ENCODE results near the gene CD93. TPM values are rescaled to one million over a fixed set of nuclear protein-coding genes. Genes with fewer than 3 reads are reported as not detected.
A peak's percentile ranks its signal among the peaks of the same experiment; 100 is the strongest.

CD93 gene
- total RNA-seq, 6 experiments from 2014 or later, result 3.9 to 21.5 (median 9.2) TPM

GRCh38 chr20:23103284-23104018 lies 17.3 kb upstream of the CD93 start:
- no peaks in the 10 kb centered on the region for H3K4me1 ChIP-seq
- no peaks in the 10 kb centered on the region for H3K9me3 ChIP-seq
- ATAC-seq (peak; percentile 24 to 49 (median 40)), DNase-seq (peak in 1 of 3 donors; percentile 10)
- intact Hi-C loops (cut with DNase I), result no loop called here
- H3K36me3 ChIP-seq, result no peaks in the 10 kb centered on the region
- no peak overlapping the region for H3K4me3 ChIP-seq
- H3K27me3 ChIP-seq, result no peaks in the 10 kb centered on the region
- 50% methylated on average over 8 of the region's 11 CpGs for WGBS (ENCODE audit: insufficient coverage, low coverage, low lambda C conversion rate, missing lambda C conversion rate)
- H3K27ac ChIP-seq, result peak overlapping the region in 2 of 3 donors; percentile 10 to 72
- no peak for TF ChIP-seq CTCF (IDR thresholded peaks at IDR 0.05)
- no peak for TF ChIP-seq POLR2A (IDR thresholded peaks at IDR 0.05)

GRCh38 chr20:23101696-23102406 lies 15.7 kb upstream of the CD93 start:
- Histone ChIP-seq H3K4me1 (no peaks in the 10 kb centered on the region), H3K4me3 (no peak overlapping the region), H3K9me3 (no peaks in the 10 kb centered on the region), H3K36me3 (no peaks in the 10 kb centered on the region), H3K27ac (no peak overlapping the region), H3K27me3 (no peaks in the 10 kb centered on the region)
- TF ChIP-seq CTCF (IDR thresholded peaks at IDR 0.05), result no peak
- intact Hi-C loops (cut with DNase I), result no loop called here
- ATAC-seq (no peak), DNase-seq (no peak)
- 54% methylated on average over 3 of the region's 5 CpGs for WGBS (ENCODE audit: insufficient coverage, low coverage, low lambda C conversion rate, missing lambda C conversion rate)

- DNase-seq (no peak), ATAC-seq (no peak)
- Histone ChIP-seq H3K9me3 (no peaks in the 10 kb centered on the region), H3K36me3 (no peaks in the 10 kb centered on the region), H3K4me1 (no peaks in the 10 kb centered on the region), H3K4me3 (no peak overlapping the region), H3K27ac (no peak overlapping the region), H3K27me3 (no peaks in the 10 kb centered on the region)
- intact Hi-C loops (cut with DNase I), result no loop called here
- TF ChIP-seq CTCF (IDR thresholded peaks at IDR 0.05), result no peak
- no peak for TF ChIP-seq POLR2A (IDR thresholded peaks at IDR 0.05)
These were observed 14.6 kb upstream of the CD93 start for GRCh38 chr20:23100720-23101107.

GRCh38 chr20:23099791-23100719 lies 13.9 kb upstream of the CD93 start:
- Histone ChIP-seq H3K4me1 (no peaks in the 10 kb centered on the region), H3K9me3 (no peaks in the 10 kb centered on the region), H3K27ac (no peak overlapping the region), H3K27me3 (no peaks in the 10 kb centered on the region), H3K36me3 (no peaks in the 10 kb centered on the region), H3K4me3 (no peak overlapping the region)
- WGBS (ENCODE audit: insufficient coverage, low coverage, low lambda C conversion rate, missing lambda C conversion rate), result 68% methylated on average over 10 of the region's 13 CpGs
- ATAC-seq (peak in 2 of 4 donors; percentile 9 to 21), DNase-seq (no peak)
- TF ChIP-seq CTCF (IDR thresholded peaks at IDR 0.05) (no peak), POLR2A (IDR thresholded peaks at IDR 0.05) (no peak)
- intact Hi-C loops (cut with DNase I), result no loop called here
